GM23338 (cell line): Measurements from ENCODE around the gene CDK7.

Experiments used
- EZH2 ChIP-seq: fragments of 200-600 bp; sonication (generic); IDR thresholded peaks from one replicate; pipeline ENCODE4 v1.8.0; 2017; ENCODE audit warnings: antibody characterized with exemption, mild to moderate bottlenecking, low read depth; ENCODE audit not compliant: unreplicated experiment
- EZH2phosphoT487 ChIP-seq: fragments of 200-600 bp; sonication (generic); IDR thresholded peaks from one replicate; pipeline ENCODE4 v1.8.1; 2018; ENCODE audit warnings: antibody characterized with exemption; ENCODE audit not compliant: unreplicated experiment
- JUNB ChIP-seq: IDR thresholded peaks from one replicate; pipeline ENCODE4 v1.6.1; 2016; ENCODE audit warnings: antibody characterized with exemption; ENCODE audit not compliant: unreplicated experiment
- POLR2AphosphoS5 ChIP-seq: IDR thresholded peaks from 2 replicates; pipeline ENCODE4 v1.6.1; 2016; ENCODE audit warnings: antibody characterized with exemption, low read depth
- TF ChIP-seq, protein P1 (sequence below), 2 experiments: fragments of 200-600 bp in 1 of 2; sonication (generic) in 1 of 2; conservative IDR thresholded peaks; 2 replicates each; pipeline versions ENCODE4 v1.5.1 to v1.6.1; 2016 to 2017; ENCODE audit warnings: antibody characterized with exemption in 2 of 2, low read depth in 2 of 2, mild to moderate bottlenecking in 2 of 2, moderate library complexity in 1 of 2

DNA sequence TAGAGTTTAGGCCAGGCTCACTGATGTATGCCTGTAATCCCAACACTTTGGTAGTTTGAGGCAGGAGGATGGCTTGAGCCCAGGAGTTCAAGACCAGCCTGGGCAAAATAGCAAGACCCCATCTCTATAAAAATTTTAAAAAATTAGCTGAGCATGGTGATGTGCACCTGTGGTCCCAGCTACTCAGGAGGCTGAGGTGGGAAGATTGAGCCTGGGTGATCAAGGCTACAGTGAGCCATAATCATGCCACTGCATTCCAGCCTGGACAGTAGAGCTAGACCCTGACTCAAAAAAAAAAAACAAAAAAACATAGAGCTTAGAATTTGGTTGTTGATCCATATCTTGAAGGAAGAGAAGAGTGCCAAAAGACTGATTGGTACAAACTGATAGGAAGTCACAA, 14.7 kb upstream of the CDK7 start:
- TF ChIP-seq, protein P1, sequence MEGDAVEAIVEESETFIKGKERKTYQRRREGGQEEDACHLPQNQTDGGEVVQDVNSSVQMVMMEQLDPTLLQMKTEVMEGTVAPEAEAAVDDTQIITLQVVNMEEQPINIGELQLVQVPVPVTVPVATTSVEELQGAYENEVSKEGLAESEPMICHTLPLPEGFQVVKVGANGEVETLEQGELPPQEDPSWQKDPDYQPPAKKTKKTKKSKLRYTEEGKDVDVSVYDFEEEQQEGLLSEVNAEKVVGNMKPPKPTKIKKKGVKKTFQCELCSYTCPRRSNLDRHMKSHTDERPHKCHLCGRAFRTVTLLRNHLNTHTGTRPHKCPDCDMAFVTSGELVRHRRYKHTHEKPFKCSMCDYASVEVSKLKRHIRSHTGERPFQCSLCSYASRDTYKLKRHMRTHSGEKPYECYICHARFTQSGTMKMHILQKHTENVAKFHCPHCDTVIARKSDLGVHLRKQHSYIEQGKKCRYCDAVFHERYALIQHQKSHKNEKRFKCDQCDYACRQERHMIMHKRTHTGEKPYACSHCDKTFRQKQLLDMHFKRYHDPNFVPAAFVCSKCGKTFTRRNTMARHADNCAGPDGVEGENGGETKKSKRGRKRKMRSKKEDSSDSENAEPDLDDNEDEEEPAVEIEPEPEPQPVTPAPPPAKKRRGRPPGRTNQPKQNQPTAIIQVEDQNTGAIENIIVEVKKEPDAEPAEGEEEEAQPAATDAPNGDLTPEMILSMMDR (conservative IDR thresholded peaks at IDR 0.05; ENCODE audit: low read depth in 2 of 2): no peak
- no peak for TF ChIP-seq EZH2
- no peak for TF ChIP-seq POLR2AphosphoS5
- TF ChIP-seq JUNB: no peak
- TF ChIP-seq EZH2phosphoT487: no peak
